ENCODE measurements around the gene TSPAN32.

Gene TSPAN32

GRCh38 chr11:2301631-2302305, at the start of gene TSPAN32, which contains the start of gene C11orf21:
Gene TSPAN32, plus strand, starts transcription at chr11:2302013. Its CDS starts 137 bp downstream, at chr11:2302150.
Gene C11orf21, minus strand, starts transcription at chr11:2301918. Its CDS starts 110 bp downstream, at chr11:2301808.
- no peak for DNase-seq (ENCODE audit: low read depth)
- H3K4me3 ChIP-seq (ENCODE audit: control insufficient read depth, low read depth, low read length), result no peak within 1 kb of the TSS
- TF ChIP-seq, protein P1, sequence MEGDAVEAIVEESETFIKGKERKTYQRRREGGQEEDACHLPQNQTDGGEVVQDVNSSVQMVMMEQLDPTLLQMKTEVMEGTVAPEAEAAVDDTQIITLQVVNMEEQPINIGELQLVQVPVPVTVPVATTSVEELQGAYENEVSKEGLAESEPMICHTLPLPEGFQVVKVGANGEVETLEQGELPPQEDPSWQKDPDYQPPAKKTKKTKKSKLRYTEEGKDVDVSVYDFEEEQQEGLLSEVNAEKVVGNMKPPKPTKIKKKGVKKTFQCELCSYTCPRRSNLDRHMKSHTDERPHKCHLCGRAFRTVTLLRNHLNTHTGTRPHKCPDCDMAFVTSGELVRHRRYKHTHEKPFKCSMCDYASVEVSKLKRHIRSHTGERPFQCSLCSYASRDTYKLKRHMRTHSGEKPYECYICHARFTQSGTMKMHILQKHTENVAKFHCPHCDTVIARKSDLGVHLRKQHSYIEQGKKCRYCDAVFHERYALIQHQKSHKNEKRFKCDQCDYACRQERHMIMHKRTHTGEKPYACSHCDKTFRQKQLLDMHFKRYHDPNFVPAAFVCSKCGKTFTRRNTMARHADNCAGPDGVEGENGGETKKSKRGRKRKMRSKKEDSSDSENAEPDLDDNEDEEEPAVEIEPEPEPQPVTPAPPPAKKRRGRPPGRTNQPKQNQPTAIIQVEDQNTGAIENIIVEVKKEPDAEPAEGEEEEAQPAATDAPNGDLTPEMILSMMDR (IDR thresholded peaks at IDR 0.05; ENCODE audit: control insufficient read depth, insufficient read depth, low read depth, low read length, missing control alignments), result no peak

DNA sequence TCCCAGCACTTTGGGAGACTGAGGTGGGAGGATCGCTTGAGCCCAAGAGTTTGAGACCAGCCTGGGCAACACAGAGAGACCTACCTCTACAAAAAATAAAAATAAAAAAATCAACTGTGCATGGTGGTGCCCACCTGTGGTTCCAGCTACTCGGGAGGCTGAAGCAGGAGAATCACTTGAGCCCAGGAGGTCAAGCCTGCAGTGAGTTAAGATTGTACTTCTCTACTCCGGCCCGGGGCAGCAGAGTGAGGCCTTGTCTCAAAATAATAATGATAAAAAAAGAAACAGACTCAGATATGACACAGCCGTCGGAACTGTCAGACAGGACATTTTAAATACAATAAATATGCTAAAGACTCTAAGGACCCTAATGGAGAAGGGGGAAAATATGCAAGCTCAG, 49.8 kb upstream of the TSPAN32 start:
- no peak overlapping the region for H3K4me3 ChIP-seq (ENCODE audit: control insufficient read depth, low read depth, low read length)
- TF ChIP-seq, protein P1 (IDR thresholded peaks at IDR 0.05; ENCODE audit: control insufficient read depth, insufficient read depth, low read depth, low read length, missing control alignments), result no peak
- DNase-seq (ENCODE audit: low read depth), result no peak

- H3K4me3 ChIP-seq (ENCODE audit: control insufficient read depth, low read depth, low read length), result no peak overlapping the region
- no peak for DNase-seq (ENCODE audit: low read depth)
- TF ChIP-seq, protein P1 (IDR thresholded peaks at IDR 0.05; ENCODE audit: control insufficient read depth, insufficient read depth, low read depth, low read length, missing control alignments), result no peak
Observed at GRCh38 chr11:2256293-2256913, 45.4 kb upstream of the TSPAN32 start.

- TF ChIP-seq, protein P1 (IDR thresholded peaks at IDR 0.05; ENCODE audit: control insufficient read depth, insufficient read depth, low read depth, low read length, missing control alignments), result no peak
- H3K4me3 ChIP-seq (ENCODE audit: control insufficient read depth, low read depth, low read length), result no peak overlapping the region
- no peak for DNase-seq (ENCODE audit: low read depth)
Observed at GRCh38 chr11:2256951-2257700, 44.7 kb upstream of the TSPAN32 start.

DNA sequence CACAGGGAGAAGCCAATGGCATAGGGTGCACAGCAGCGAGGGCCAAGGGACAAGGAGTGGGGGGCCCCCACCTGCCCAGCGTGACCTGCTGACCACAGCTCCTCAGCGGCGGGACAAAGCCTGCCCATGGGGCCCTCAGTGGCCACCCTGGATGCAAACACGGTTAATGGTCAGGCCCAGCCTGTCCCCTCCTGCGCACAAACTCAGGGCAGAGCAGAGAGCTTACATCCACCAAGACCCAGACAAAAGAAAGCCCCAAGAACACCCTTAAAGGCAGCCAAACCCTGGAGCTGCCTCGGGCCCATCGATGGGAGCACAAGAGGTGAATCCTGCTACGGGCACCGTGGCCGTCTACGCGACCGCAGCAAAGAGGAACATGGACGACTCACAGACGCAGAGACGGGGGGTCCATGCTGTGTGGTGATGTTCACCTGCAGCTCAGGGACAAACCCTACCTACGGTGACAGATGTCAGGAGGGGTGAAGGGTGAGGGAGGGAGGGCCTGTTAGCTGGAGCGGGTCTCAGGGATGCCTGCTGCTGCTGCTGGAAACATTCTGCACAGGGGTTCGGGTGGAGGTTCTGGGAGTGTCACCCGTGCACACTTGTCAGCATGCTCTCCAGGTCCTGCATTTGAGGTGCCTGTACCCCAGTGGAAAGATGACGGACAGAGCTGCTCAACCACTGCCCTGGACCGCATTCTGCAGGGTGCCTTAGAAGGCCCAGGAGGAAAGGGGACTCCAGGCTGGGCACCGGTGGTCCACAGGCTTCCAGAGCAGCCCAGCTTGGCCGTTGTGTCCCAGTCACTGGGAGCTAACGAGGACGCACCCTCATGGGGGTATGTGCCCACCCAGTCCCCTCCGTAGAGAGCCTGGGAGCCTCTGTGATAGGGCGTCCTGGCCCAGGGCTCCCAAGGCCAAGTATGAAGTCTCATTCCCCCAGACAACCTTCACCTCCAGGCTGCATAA, 43.0 kb upstream of the TSPAN32 start:
- no peak overlapping the region for H3K4me3 ChIP-seq (ENCODE audit: control insufficient read depth, low read depth, low read length)
- DNase-seq (ENCODE audit: low read depth), result no peak
- TF ChIP-seq, protein P1 (IDR thresholded peaks at IDR 0.05; ENCODE audit: control insufficient read depth, insufficient read depth, low read depth, low read length, missing control alignments), result no peak

GRCh38 chr11:2259466-2259830, 42.4 kb upstream of the TSPAN32 start:
- no peak overlapping the region for H3K4me3 ChIP-seq (ENCODE audit: control insufficient read depth, low read depth, low read length)
- DNase-seq (ENCODE audit: low read depth), result no peak
- TF ChIP-seq, protein P1 (IDR thresholded peaks at IDR 0.05; ENCODE audit: control insufficient read depth, insufficient read depth, low read depth, low read length, missing control alignments), result no peak
